HEK293 (cell line): Measurements from ENCODE around the gene DENND1C.

Experiments
- FEZF1 ChIP-seq: fragments of 450-650 bp; formaldehyde crosslinking; IDR thresholded peaks from 2 replicates; pipeline ENCODE4 v1.5.1; 2016; ENCODE audit warnings: missing biosample characterization, missing genetic modification characterization
- GLI2 ChIP-seq: fragments of 450-650 bp; formaldehyde crosslinking; IDR thresholded peaks from 2 replicates; pipeline ENCODE4; 2017; ENCODE audit warnings: missing biosample characterization, missing genetic modification characterization, low read depth, borderline replicate concordance
- HIC1 ChIP-seq: fragments of 450-650 bp; formaldehyde crosslinking; IDR thresholded peaks from 2 replicates; pipeline ENCODE4 v1.5.1; 2016; ENCODE audit warnings: missing biosample characterization, missing genetic modification characterization
- IKZF3 ChIP-seq: fragments of 450-650 bp; IDR thresholded peaks from 2 replicates; pipeline ENCODE4 v1.5.0; 2018; ENCODE audit warnings: missing biosample characterization, mild to moderate bottlenecking, missing genetic modification characterization, moderate library complexity
- KLF1 ChIP-seq: fragments of 450-650 bp; formaldehyde crosslinking; IDR thresholded peaks from 2 replicates; pipeline ENCODE4 v1.5.1; 2016; ENCODE audit warnings: missing biosample characterization, missing genetic modification characterization
- KLF17 ChIP-seq: fragments of 450-650 bp; formaldehyde crosslinking; IDR thresholded peaks from 2 replicates; pipeline ENCODE4 v1.5.1; 2016; ENCODE audit warnings: missing biosample characterization, missing genetic modification characterization
- KLF7 ChIP-seq: fragments of 450-650 bp; formaldehyde crosslinking; IDR thresholded peaks from 2 replicates; pipeline ENCODE4 v1.5.1; 2016; ENCODE audit warnings: missing biosample characterization, missing genetic modification characterization, borderline replicate concordance
- KLF9 ChIP-seq: fragments of 450-650 bp; formaldehyde crosslinking; IDR thresholded peaks from 2 replicates; pipeline ENCODE4 v1.5.1; 2016; ENCODE audit warnings: missing biosample characterization, missing genetic modification characterization, low read depth
- PATZ1 ChIP-seq: fragments of 450-650 bp; formaldehyde crosslinking; IDR thresholded peaks from 2 replicates; pipeline ENCODE4 v1.5.1; 2016; ENCODE audit warnings: missing biosample characterization, missing genetic modification characterization
- PRDM1 ChIP-seq: fragments of 450-650 bp; formaldehyde crosslinking; IDR thresholded peaks from 2 replicates; pipeline ENCODE4; 2016; ENCODE audit warnings: missing biosample characterization, missing genetic modification characterization
- SP2 ChIP-seq: fragments of 450-650 bp; formaldehyde crosslinking; IDR thresholded peaks from 2 replicates; pipeline ENCODE4 v1.5.1; 2016; ENCODE audit warnings: missing biosample characterization, missing genetic modification characterization
- WT1 ChIP-seq: fragments of 450-650 bp; formaldehyde crosslinking; IDR thresholded peaks from 2 replicates; pipeline ENCODE4 v1.5.1; 2016; ENCODE audit warnings: missing biosample characterization, missing genetic modification characterization
- ZBTB1 ChIP-seq: fragments of 450-650 bp; formaldehyde crosslinking; IDR thresholded peaks from 2 replicates; pipeline ENCODE4 v1.5.1; 2016; ENCODE audit warnings: missing biosample characterization, missing genetic modification characterization
- ZFP69B ChIP-seq: fragments of 450-650 bp; formaldehyde crosslinking; IDR thresholded peaks from 2 replicates; pipeline ENCODE4 v1.5.1; 2016; ENCODE audit warnings: missing biosample characterization, missing genetic modification characterization
- ZNF146 ChIP-seq: fragments of 450-650 bp; formaldehyde crosslinking; IDR thresholded peaks from 2 replicates; pipeline ENCODE4 v1.5.1; 2016; ENCODE audit warnings: missing biosample characterization, missing genetic modification characterization
- ZNF211 ChIP-seq: fragments of 450-650 bp; formaldehyde crosslinking; IDR thresholded peaks from 2 replicates; pipeline ENCODE4 v1.5.1; 2016; ENCODE audit warnings: low read depth, missing biosample characterization, missing genetic modification characterization
- ZNF214 ChIP-seq: fragments of 450-650 bp; formaldehyde crosslinking; IDR thresholded peaks from 2 replicates; pipeline ENCODE4 v1.5.1; 2017; ENCODE audit warnings: missing biosample characterization, mild to moderate bottlenecking, missing genetic modification characterization, borderline replicate concordance
- ZNF223 ChIP-seq: fragments of 450-650 bp; formaldehyde crosslinking; IDR thresholded peaks from 2 replicates; pipeline ENCODE4 v1.5.1; 2016; ENCODE audit warnings: missing biosample characterization, missing genetic modification characterization
- ZNF266 ChIP-seq: fragments of 450-650 bp; formaldehyde crosslinking; IDR thresholded peaks from 2 replicates; pipeline ENCODE4 v1.5.1; 2016; ENCODE audit warnings: missing biosample characterization, missing genetic modification characterization, low read depth
- ZNF354C ChIP-seq: fragments of 450-650 bp; formaldehyde crosslinking; IDR thresholded peaks from 2 replicates; pipeline ENCODE4 v1.5.1; 2016; ENCODE audit warnings: missing biosample characterization, missing genetic modification characterization, low read depth, borderline replicate concordance
- ZNF366 ChIP-seq: fragments of 450-650 bp; formaldehyde crosslinking; conservative IDR thresholded peaks from 2 replicates; pipeline ENCODE4 v1.5.1; 2016; ENCODE audit warnings: missing biosample characterization, missing genetic modification characterization
- ZNF596 ChIP-seq: fragments of 450-650 bp; IDR thresholded peaks from 2 replicates; pipeline ENCODE4 v1.5.0; 2018; ENCODE audit warnings: missing biosample characterization, mild to moderate bottlenecking, missing genetic modification characterization, moderate library complexity
- ZNF624 ChIP-seq: fragments of 450-650 bp; formaldehyde crosslinking; IDR thresholded peaks from 2 replicates; pipeline ENCODE4 v1.5.1; 2017; ENCODE audit warnings: missing biosample characterization, missing genetic modification characterization
- ZNF660 ChIP-seq: fragments of 450-650 bp; IDR thresholded peaks from 2 replicates; pipeline ENCODE4 v1.5.1; 2018; ENCODE audit warnings: missing biosample characterization, mild to moderate bottlenecking, missing genetic modification characterization
- ZSCAN5A ChIP-seq: fragments of 450-650 bp; formaldehyde crosslinking; IDR thresholded peaks from 2 replicates; pipeline ENCODE4 v1.5.1; 2016; ENCODE audit warnings: missing biosample characterization, missing genetic modification characterization

DENND1C gene

GRCh38 chr19:6528544-6529121, 47.0 kb upstream of the DENND1C start (continued):
- TF ChIP-seq ZNF660: no peak
- TF ChIP-seq PATZ1: 0 out of 2 replicates have a peak, but pooled peaks have one; percentile 6
- TF ChIP-seq HIC1 (tag by site-specific recombination): no peak
- TF ChIP-seq ZNF146 (tag by site-specific recombination): no peak
- peak; percentile 62; the same call in 1 of the 2 replicates for TF ChIP-seq IKZF3 (tag by site-specific recombination)
- no peak for TF ChIP-seq ZNF223 (tag by site-specific recombination)
- no peak for TF ChIP-seq ZNF214 (tag by site-specific recombination)
- TF ChIP-seq ZNF366: no peak
- no peak for TF ChIP-seq ZNF624 (tag by site-specific recombination)
- no peak for TF ChIP-seq ZNF211 (tag by site-specific recombination)
- no peak for TF ChIP-seq ZBTB1 (tag by site-specific recombination)
- peak; percentile 40; the same call in 1 of the 2 replicates for TF ChIP-seq SP2
- TF ChIP-seq FEZF1 (tag by site-specific recombination): no peak
- no peak for TF ChIP-seq ZNF596
- peak; percentile 18; the same call in 1 of the 2 replicates for TF ChIP-seq WT1
- TF ChIP-seq KLF1 (tag by site-specific recombination): peak; percentile 86
- 0 out of 2 replicates have a peak, but pooled peaks have one; percentile 19 for TF ChIP-seq KLF9 (tag by site-specific recombination)
- TF ChIP-seq KLF7 (tag by site-specific recombination): 0 out of 2 replicates have a peak, but pooled peaks have one; percentile 53
- no peak for TF ChIP-seq ZSCAN5A (tag by site-specific recombination)
- peak; percentile 53; the same call in 1 of the 2 replicates for TF ChIP-seq ZFP69B (tag by site-specific recombination)
- TF ChIP-seq PRDM1: peak; percentile 52
- TF ChIP-seq GLI2 (tag by site-specific recombination): no peak
- no peak for TF ChIP-seq ZNF354C (tag by site-specific recombination)
- TF ChIP-seq ZNF266: no peak
- peak; percentile 35; the same call in 1 of the 2 replicates for TF ChIP-seq KLF17 (tag by site-specific recombination)
